Retina (tissue), 1 donor: Measurements from ENCODE around the gene CBS.
A peak's percentile ranks its signal among the peaks of the same experiment; 100 is the strongest.
"Not testable (repeated sequence)": the region's sequence is repeated elsewhere in the genome, so short reads cannot be mapped to it uniquely, and the experiment has no call there.

Experiments
- DNase-seq: peaks from one replicate; pipeline ENCODE4 v3.0.0-alpha.2; 2016

Gene CBS

GRCh38 chr21:43023175-43023574 is 52.5 kb downstream of the CBS start:
- DNase-seq: no peak

GRCh38 chr21:43021756-43022600 is 53.7 kb downstream of the CBS start:
- DNase-seq: no peak

- no peak for DNase-seq
These were observed 54.4 kb downstream of the CBS start for GRCh38 chr21:43021191-43021590.

GRCh38 chr21:43020771-43021170 is 54.9 kb downstream of the CBS start:
- no peak for DNase-seq

GRCh38 chr21:43020177-43020576 is 55.5 kb downstream of the CBS start:
- DNase-seq: no peak

GRCh38 chr21:43018519-43018918 is 57.1 kb downstream of the CBS start:
- no peak for DNase-seq

- peak; percentile 42 for DNase-seq
These were observed 58.9 kb downstream of the CBS start for GRCh38 chr21:43016728-43017127.

GRCh38 chr21:43015906-43016540 is 59.6 kb downstream of the CBS start:
- no peak for DNase-seq

GRCh38 chr21:43012596-43012995 is 63.0 kb downstream of the CBS start:
- DNase-seq: no peak

- DNase-seq: no peak
These were observed 68.8 kb downstream of the CBS start for GRCh38 chr21:43006874-43007208.

GRCh38 chr21:43006051-43006873 is 69.4 kb downstream of the CBS start:
- not testable (repeated sequence) for DNase-seq

- DNase-seq: no peak
These were observed 70.0 kb downstream of the CBS start for GRCh38 chr21:43005635-43006034.

- no peak for DNase-seq
These were observed 70.7 kb downstream of the CBS start for GRCh38 chr21:43004926-43005325.
